CD4-positive, CD25-positive, alpha-beta regulatory T cell (primary cell): ENCODE results near the gene GNB1. TPM values are rescaled to one million over a fixed set of nuclear protein-coding genes. Genes with fewer than 3 reads are reported as not detected.
A peak's percentile ranks its signal among the peaks of the same experiment; 100 is the strongest.

ENCODE experiments used
- ATAC-seq, 2 donors: fragments of 150-1000 bp; cut with Tn5 transposase; one replicate each; pipeline ENCODE4 v1.10.0; 2021; ENCODE audit warnings: low read depth in 2 of 2, moderate number of reproducible peaks in 2 of 2, moderate library complexity in 1 of 2
- DNase-seq, 3 donors: peaks; one replicate each; pipeline versions ENCODE4 v3.0.0 to v3.0.0-alpha.2; 2012 to 2022; ENCODE audit warnings: mixed read lengths in 1 of 3
- H3K27ac ChIP-seq: one replicate; pipeline ENCODE4 v1.7.0; 2013; ENCODE audit warnings: mild to moderate bottlenecking, low read length; ENCODE audit not compliant: insufficient read depth, poor library complexity, severe bottlenecking
- H3K27me3 ChIP-seq: one replicate; pipeline ENCODE4 v1.7.0; 2013; ENCODE audit warnings: low read length; ENCODE audit not compliant: control insufficient read depth, insufficient read depth
- H3K36me3 ChIP-seq: one replicate; pipeline ENCODE4 v1.7.0; 2013; ENCODE audit warnings: mild to moderate bottlenecking, low read length, moderate library complexity; ENCODE audit not compliant: control insufficient read depth, insufficient read depth
- H3K4me1 ChIP-seq: 2 replicates; pipeline ENCODE4 v1.7.0; 2013; ENCODE audit warnings: mild to moderate bottlenecking, low read length; ENCODE audit not compliant: insufficient read depth, control insufficient read depth, poor library complexity, severe bottlenecking
- H3K4me3 ChIP-seq: one replicate; pipeline ENCODE4 v1.7.0; 2013; ENCODE audit warnings: low read depth, mild to moderate bottlenecking, low read length, moderate library complexity
- H3K9me3 ChIP-seq, 2 experiments: 1 replicate in 1 of 2; 2 replicates in 1 of 2; pipeline ENCODE4 v1.7.0; 2013; ENCODE audit warnings: low read length in 2 of 2, mild to moderate bottlenecking in 1 of 2, moderate library complexity in 1 of 2; ENCODE audit not compliant: control insufficient read depth in 2 of 2
- H3K27ac Mint-ChIP-seq, 3 donors: one replicate each; pipeline ENCODE4 v1.8.0; 2020 to 2022; ENCODE audit warnings: mild to moderate bottlenecking in 3 of 3, mixed read lengths in 3 of 3, moderate library complexity in 2 of 3
- H3K27me3 Mint-ChIP-seq: one replicate; pipeline ENCODE4 v1.8.0; 2022; ENCODE audit warnings: mild to moderate bottlenecking, mixed read lengths
- H3K36me3 Mint-ChIP-seq: one replicate; pipeline ENCODE4 v1.8.0; 2020; ENCODE audit warnings: mixed read lengths
- H3K4me1 Mint-ChIP-seq, 4 donors: one replicate each; pipeline ENCODE4 v1.8.0; 2020 to 2022; ENCODE audit warnings: mixed read lengths in 4 of 4, mild to moderate bottlenecking in 1 of 4
- H3K4me3 Mint-ChIP-seq, 4 donors: one replicate each; pipeline ENCODE4 v1.8.0; 2020 to 2022; ENCODE audit warnings: mild to moderate bottlenecking in 4 of 4, mixed read lengths in 4 of 4, moderate library complexity in 3 of 4
- H3K9me3 Mint-ChIP-seq, 7 donors: one replicate each; pipeline ENCODE4 v1.8.0; 2020 to 2022; ENCODE audit warnings: mixed read lengths in 7 of 7, mild to moderate bottlenecking in 3 of 7, moderate library complexity in 2 of 7
- polyA plus RNA-seq, 4 donors: library from polyadenylated mRNA; unstranded; fragments of 300-500 nt; fragmentation: Illumina TruSeq; gene quantifications; one replicate each; pipeline ENCODE4 v1.2.3, GENCODE V29; 2021
- total RNA-seq: library from RNA; stranded (reverse); gene quantifications from one replicate; pipeline ENCODE4 v1.2.3, GENCODE V29; 2022

The GNB1 gene
- total RNA-seq (242 TPM), polyA plus RNA-seq (100 to 1,000 TPM in 2 of 4 donors, 10 to 100 TPM in 2; 47.0 to 106 (median 78.3) TPM)

- ATAC-seq (peak; percentile 76), DNase-seq (peak; percentile 81 to 93 (median 90))
- H3K27ac ChIP-seq: peak within 1 kb of the TSS; percentile 93
- Mint-ChIP-seq H3K4me3 (peak within 1 kb of the TSS; percentile 90 to 100 (median 96)), H3K9me3 (peaks cover 0 to 2% (median 0%) of the 10 kb centered on the region in 7 donors), H3K4me1 (peaks cover 21 to 69% (median 49%) of the 10 kb centered on the region in 4 donors), H3K27ac (peak within 1 kb of the TSS; percentile 95 to 96 (median 96)), H3K27me3 (peaks cover 6% of the 10 kb centered on the region), H3K36me3 (no peaks in the 10 kb centered on the region)
- peak within 1 kb of the TSS; percentile 41 for H3K4me3 ChIP-seq
- H3K9me3 ChIP-seq: no peaks in the 10 kb centered on the region
- no peaks in the 10 kb centered on the region for H3K27me3 ChIP-seq
- no peaks in the 10 kb centered on the region for H3K36me3 ChIP-seq
- peaks cover 69% of the 10 kb centered on the region for H3K4me1 ChIP-seq
Observed at GRCh38 chr1:1890506-1891348, at the start of gene GNB1. TSS of gene GNB1 (minus strand) at chr1:1891087. CDS start at chr1:1825453, 65,634 bp downstream.

GRCh38 chr1:1940123-1940425 is 49.2 kb upstream of the GNB1 start:
- Histone ChIP-seq H3K4me3 (no peak overlapping the region), H3K27ac (no peak overlapping the region), H3K36me3 (no peaks in the 10 kb centered on the region), H3K27me3 (no peaks in the 10 kb centered on the region), H3K4me1 (peaks cover 6% of the 10 kb centered on the region), H3K9me3 (no peaks in the 10 kb centered on the region)
- DNase-seq (no peak), ATAC-seq (no peak)
- no peaks in the 10 kb centered on the region for H3K27me3 Mint-ChIP-seq
- H3K9me3 Mint-ChIP-seq: peaks cover 0 to 1% (median 0%) of the 10 kb centered on the region in 7 donors
- peaks cover 0 to 10% (median 2%) of the 10 kb centered on the region in 4 donors for H3K4me1 Mint-ChIP-seq
- H3K4me3 Mint-ChIP-seq: no peak overlapping the region
- no peaks in the 10 kb centered on the region for H3K36me3 Mint-ChIP-seq
- H3K27ac Mint-ChIP-seq: no peak overlapping the region

DNA sequence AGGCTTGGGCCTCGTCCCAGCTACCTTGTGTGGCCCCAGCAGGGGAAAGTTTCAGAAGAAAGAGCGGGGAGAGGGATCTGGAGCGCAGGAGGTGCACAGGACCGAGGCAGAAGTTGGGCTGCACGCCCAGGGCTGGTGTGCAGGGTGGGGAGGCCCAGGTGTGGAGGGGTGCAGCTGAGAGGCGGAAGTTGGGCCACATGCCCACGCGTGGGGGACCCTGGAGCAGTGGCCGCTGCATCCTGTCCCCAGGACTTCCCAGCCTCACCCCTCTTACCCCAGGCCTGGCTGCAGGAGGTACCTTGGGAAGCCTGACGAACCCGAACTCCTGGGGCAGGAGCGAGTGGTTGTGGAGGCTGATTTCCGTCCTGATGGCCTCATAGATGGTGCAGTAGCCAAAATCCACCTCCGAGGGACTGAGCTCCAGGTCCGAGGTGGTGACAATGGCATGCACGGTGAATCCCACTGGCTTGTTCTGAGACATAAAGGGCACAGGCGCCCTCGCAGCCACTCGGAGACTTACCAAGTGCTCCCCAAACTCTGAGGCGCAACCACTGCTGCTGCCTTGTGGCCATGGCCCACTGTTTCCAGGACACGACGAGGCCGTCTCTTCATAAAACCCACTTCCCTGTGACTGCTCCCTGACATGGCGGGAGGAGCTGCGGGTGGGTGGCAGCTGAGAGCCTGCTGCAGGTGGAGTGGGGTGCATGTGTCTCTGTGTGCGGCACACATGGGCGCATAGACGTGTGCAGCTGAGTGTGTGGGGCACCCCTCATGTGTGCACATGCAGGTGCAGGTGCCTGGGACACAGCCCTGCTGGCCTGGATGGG is 48.6 kb upstream of the GNB1 start:
- ATAC-seq (no peak), DNase-seq (no peak)
- no peak overlapping the region for H3K4me3 Mint-ChIP-seq
- H3K27me3 ChIP-seq: no peaks in the 10 kb centered on the region
- no peaks in the 10 kb centered on the region for H3K9me3 ChIP-seq
- H3K27ac ChIP-seq: no peak overlapping the region
- peaks cover 6% of the 10 kb centered on the region for H3K4me1 ChIP-seq
- H3K9me3 Mint-ChIP-seq: peaks cover 0 to 1% (median 0%) of the 10 kb centered on the region in 7 donors
- H3K27me3 Mint-ChIP-seq: no peaks in the 10 kb centered on the region
- H3K4me3 ChIP-seq: no peak overlapping the region
- H3K4me1 Mint-ChIP-seq: peaks cover 0 to 9% (median 2%) of the 10 kb centered on the region in 4 donors
- no peak overlapping the region for H3K27ac Mint-ChIP-seq
- H3K36me3 ChIP-seq: no peaks in the 10 kb centered on the region
- H3K36me3 Mint-ChIP-seq: no peaks in the 10 kb centered on the region

GRCh38 chr1:1938613-1939295 is 47.9 kb upstream of the GNB1 start:
- Histone ChIP-seq H3K36me3 (no peaks in the 10 kb centered on the region), H3K4me1 (peaks cover 1% of the 10 kb centered on the region), H3K27ac (no peak overlapping the region), H3K4me3 (no peak overlapping the region), H3K27me3 (no peaks in the 10 kb centered on the region), H3K9me3 (no peaks in the 10 kb centered on the region)
- Mint-ChIP-seq H3K27ac (no peak overlapping the region), H3K4me1 (peaks cover 0 to 1% (median under 1%) of the 10 kb centered on the region in 4 donors), H3K9me3 (peaks cover 0 to 1% (median 0%) of the 10 kb centered on the region in 7 donors), H3K4me3 (no peak overlapping the region), H3K36me3 (no peaks in the 10 kb centered on the region), H3K27me3 (no peaks in the 10 kb centered on the region)
- no peak for DNase-seq
- no peak for ATAC-seq

DNA sequence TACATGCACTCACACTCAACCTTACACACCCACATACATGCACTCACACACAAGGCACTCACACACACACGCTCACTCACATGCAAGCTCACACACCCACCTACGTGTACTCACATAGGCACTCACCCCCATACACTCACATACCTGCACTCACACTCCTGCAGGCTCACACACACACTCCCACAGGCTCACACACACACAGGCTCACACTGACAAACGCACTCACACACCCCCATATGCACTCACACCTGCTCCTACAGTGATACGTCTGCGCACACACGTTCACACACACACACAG is 47.3 kb upstream of the GNB1 start:
- DNase-seq (no peak), ATAC-seq (no peak)
- Mint-ChIP-seq H3K4me1 (no peaks in the 10 kb centered on the region), H3K36me3 (no peaks in the 10 kb centered on the region), H3K27ac (no peak overlapping the region), H3K27me3 (no peaks in the 10 kb centered on the region), H3K4me3 (no peak overlapping the region), H3K9me3 (peaks cover 0 to 2% (median 0%) of the 10 kb centered on the region in 7 donors)
- H3K4me1 ChIP-seq: no peaks in the 10 kb centered on the region
- H3K9me3 ChIP-seq: no peaks in the 10 kb centered on the region
- no peak overlapping the region for H3K4me3 ChIP-seq
- no peaks in the 10 kb centered on the region for H3K27me3 ChIP-seq
- H3K27ac ChIP-seq: no peak overlapping the region
- no peaks in the 10 kb centered on the region for H3K36me3 ChIP-seq

DNA sequence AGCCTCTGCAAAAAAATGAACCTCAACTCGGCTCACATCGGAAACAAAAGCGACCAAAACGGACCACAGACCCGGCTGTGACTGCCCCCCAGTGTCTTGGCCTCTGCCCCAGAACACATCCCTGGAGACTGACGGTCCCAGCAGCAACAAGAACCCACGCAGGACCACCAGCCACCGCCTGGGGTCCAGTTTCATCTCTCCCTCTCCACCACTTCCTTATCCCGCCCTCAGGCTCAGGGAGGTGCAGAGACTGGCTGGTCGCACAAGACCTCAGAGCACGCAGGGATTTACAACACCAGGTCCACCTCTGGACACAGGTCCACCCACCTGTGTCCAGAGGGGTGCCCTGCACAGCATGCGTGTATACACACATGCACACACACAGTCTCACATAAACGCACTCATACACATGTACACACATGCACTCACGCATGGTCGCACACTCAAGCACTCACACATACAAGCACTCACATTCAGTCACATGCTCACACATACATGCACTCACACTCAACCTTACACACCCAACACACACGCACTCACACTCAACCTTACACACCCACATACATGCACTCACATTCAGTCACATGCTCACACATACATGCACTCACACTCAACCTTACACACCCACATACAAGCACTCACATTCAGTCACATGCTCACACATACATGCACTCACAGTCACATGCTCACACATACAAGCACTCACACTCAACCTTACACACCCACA is 46.8 kb upstream of the GNB1 start:
- no peaks in the 10 kb centered on the region for H3K36me3 ChIP-seq
- H3K27ac ChIP-seq: no peak overlapping the region
- ATAC-seq: no peak
- no peak overlapping the region for H3K27ac Mint-ChIP-seq
- no peaks in the 10 kb centered on the region for H3K9me3 ChIP-seq
- H3K27me3 Mint-ChIP-seq: no peaks in the 10 kb centered on the region
- H3K36me3 Mint-ChIP-seq: no peaks in the 10 kb centered on the region
- H3K4me3 ChIP-seq: no peak overlapping the region
- H3K4me1 Mint-ChIP-seq: no peaks in the 10 kb centered on the region
- peaks cover 0 to 2% (median 0%) of the 10 kb centered on the region in 7 donors for H3K9me3 Mint-ChIP-seq
- H3K27me3 ChIP-seq: no peaks in the 10 kb centered on the region
- H3K4me3 Mint-ChIP-seq: no peak overlapping the region
- no peak for DNase-seq
- H3K4me1 ChIP-seq: no peaks in the 10 kb centered on the region

DNA sequence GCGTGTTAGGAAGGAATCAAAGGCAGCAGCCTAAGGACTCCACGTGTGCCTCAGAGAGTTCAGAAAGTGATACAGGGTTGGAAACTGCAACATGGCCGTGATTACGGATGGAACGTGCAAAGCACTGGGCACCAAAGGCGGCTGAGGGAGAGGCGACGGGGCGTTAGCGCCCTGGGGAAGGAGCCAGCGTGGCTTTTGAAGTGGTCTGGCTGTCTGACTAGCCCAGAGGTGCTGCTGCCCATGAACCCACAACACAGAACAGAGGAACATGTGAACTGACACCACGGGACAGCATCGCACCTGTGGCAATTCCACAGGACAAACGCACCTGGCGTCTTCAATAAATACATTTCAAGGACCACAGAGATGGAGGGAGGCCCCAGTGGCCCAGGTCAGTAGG is 46.2 kb upstream of the GNB1 start:
- Histone ChIP-seq H3K27me3 (no peaks in the 10 kb centered on the region), H3K4me1 (no peaks in the 10 kb centered on the region), H3K27ac (no peak overlapping the region), H3K9me3 (no peaks in the 10 kb centered on the region), H3K4me3 (no peak overlapping the region), H3K36me3 (no peaks in the 10 kb centered on the region)
- Mint-ChIP-seq H3K27ac (no peak overlapping the region), H3K4me1 (no peaks in the 10 kb centered on the region), H3K36me3 (no peaks in the 10 kb centered on the region), H3K9me3 (peaks cover 0 to 2% (median 0%) of the 10 kb centered on the region in 7 donors), H3K4me3 (no peak overlapping the region), H3K27me3 (no peaks in the 10 kb centered on the region)
- DNase-seq (no peak), ATAC-seq (no peak)
